PC-9 (cell line): Measurements from ENCODE around the gene FGF14. TPM values are rescaled to one million over a fixed set of nuclear protein-coding genes. Genes with fewer than 3 reads are reported as not detected.

Source experiments
- BruUV-seq: library from RNA; stranded (reverse); fragments of 400-500 nt; replicated peaks from 2 replicates; lab custom pipeline; 2021; lab: Mats Ljungman, UMichigan
- CTCF ChIA-PET: fragments of 300-600 bp; sonication (Branson Sonifier 250); formaldehyde crosslinking; loops from one replicate; lab custom pipeline; 2022; ENCODE audit warnings: antibody characterized with exemption; lab: Charles Lee
- POLR2A ChIA-PET: fragments of 300-600 bp; sonication (Branson Sonifier 250); formaldehyde crosslinking; loops from one replicate; lab custom pipeline; 2022; ENCODE audit warnings: antibody characterized with exemption; ENCODE audit not compliant: unreplicated experiment; lab: Charles Lee
- DNase-seq, 2 experiments: peaks; one replicate each; pipeline versions ENCODE4 v3.0.0 to v3.0.0-alpha.2; 2015 to 2022; ENCODE audit warnings: mixed read lengths in 1 of 2
- H2AFZ ChIP-seq: fragments of 200-600 bp; sonication (generic); 2 replicates; pipeline ENCODE4 v1.8.1; 2017; ENCODE audit warnings: antibody characterized with exemption
- H3F3A ChIP-seq: fragments of 200-600 bp; sonication (generic); 2 replicates; pipeline ENCODE4 v1.8.1; 2017; ENCODE audit warnings: antibody characterized with exemption, mild to moderate bottlenecking, low read depth; ENCODE audit not compliant: insufficient read depth
- H3K27ac ChIP-seq: fragments of 200-600 bp; sonication (generic); 2 replicates; pipeline ENCODE4 v1.6.1; 2016; ENCODE audit warnings: mixed run types
- H3K27me3 ChIP-seq: fragments of 200-600 bp; sonication (generic); 2 replicates; pipeline ENCODE4 v1.6.1; 2016; ENCODE audit warnings: low read depth, mixed run types; ENCODE audit not compliant: insufficient read depth
- H3K36me3 ChIP-seq: fragments of 200-600 bp; sonication (generic); 2 replicates; pipeline ENCODE4 v1.6.1; 2016; ENCODE audit warnings: low read depth, mixed run types
- H3K4me1 ChIP-seq: fragments of 200-600 bp; sonication (generic); replicated peaks from 2 replicates; pipeline ENCODE4 v1.6.1; 2016; ENCODE audit warnings: mixed run types; ENCODE audit not compliant: insufficient read depth
- H3K4me2 ChIP-seq: fragments of 200-600 bp; sonication (generic); 2 replicates; pipeline ENCODE4 v1.6.1; 2017; ENCODE audit warnings: mixed run types
- H3K4me3 ChIP-seq: fragments of 200-600 bp; sonication (generic); 2 replicates; pipeline ENCODE4 v1.6.1; 2016; ENCODE audit warnings: mixed run types
- H3K79me2 ChIP-seq: fragments of 200-600 bp; sonication (generic); 2 replicates; pipeline ENCODE4 v1.6.1; 2017; ENCODE audit warnings: low read depth, mixed run types
- H3K9me2 ChIP-seq: fragments of 200-600 bp; sonication (generic); 2 replicates; pipeline ENCODE4 v1.8.1; 2017; ENCODE audit warnings: mild to moderate bottlenecking; ENCODE audit not compliant: insufficient read depth
- H3K9me3 ChIP-seq: fragments of 200-600 bp; sonication (generic); 2 replicates; pipeline ENCODE4 v1.8.1; 2016; ENCODE audit warnings: low read depth; ENCODE audit not compliant: insufficient read depth
- H4K20me1 ChIP-seq: fragments of 200-600 bp; sonication (generic); 2 replicates; pipeline ENCODE4 v1.8.1; 2017; ENCODE audit not compliant: insufficient read depth
- CTCF ChIP-seq: fragments of 200-600 bp; sonication (generic); conservative IDR thresholded peaks from 2 replicates; pipeline ENCODE4 v1.6.1; 2017; ENCODE audit warnings: mixed run types, antibody characterized with exemption, mild to moderate bottlenecking, moderate library complexity
- EZH2 ChIP-seq: fragments of 200-600 bp; sonication (generic); IDR thresholded peaks from 2 replicates; pipeline ENCODE4 v1.8.0; 2017; ENCODE audit warnings: antibody characterized with exemption, low read depth
- intact Hi-C: fragments of 100-400 bp; cut with micrococcal nuclease; formaldehyde crosslinking; loops from one replicate; pipeline ENCODE4 v1.10.0; 2022; ENCODE audit not compliant: unreplicated experiment
- total RNA-seq: library from RNA; stranded (reverse); gene quantifications from 2 replicates; pipeline ENCODE4 v1.2.3, GENCODE V29; 2021

FGF14 gene
- total RNA-seq, 1 experiment from 2014 or later, result not detected

- H4K20me1 ChIP-seq, result no peaks in the 10 kb centered on the region; the same call in 1 of the 2 replicates
- H3K27me3 ChIP-seq, result no peaks in the 10 kb centered on the region
- H3F3A ChIP-seq, result no peaks in the 10 kb centered on the region
- TF ChIP-seq CTCF (no peak), EZH2 (no peak)
- peak in 1 of 2 experiments; percentile 23 for DNase-seq
- H3K36me3 ChIP-seq, result peaks cover 11% of the 10 kb centered on the region; the same call in 1 of the 2 replicates
- H2AFZ ChIP-seq, result no peak overlapping the region
- H3K9me3 ChIP-seq, result no peaks in the 10 kb centered on the region
- no TSS peak for BruUV-seq
- no peaks in the 10 kb centered on the region for H3K9me2 ChIP-seq
- H3K79me2 ChIP-seq, result no peaks in the 10 kb centered on the region
- ChIA-PET POLR2A (no interaction called here), CTCF (no interaction called here)
- no peak overlapping the region for H3K4me2 ChIP-seq
- no peak overlapping the region for H3K4me3 ChIP-seq
- H3K27ac ChIP-seq, result no peak overlapping the region
- intact Hi-C loops, result no loop called here
- H3K4me1 ChIP-seq, result no peaks in the 10 kb centered on the region
These were observed 711.0 kb downstream of the FGF14 start for GRCh38 chr13:101690871-101691270.

- no peaks in the 10 kb centered on the region for H3K9me2 ChIP-seq
- peaks cover 4% of the 10 kb centered on the region; the same call in 1 of the 2 replicates for H3F3A ChIP-seq
- no peak overlapping the region for H2AFZ ChIP-seq
- H3K4me1 ChIP-seq, result peaks cover 12% of the 10 kb centered on the region
- no peak overlapping the region for H3K27ac ChIP-seq
- no peak for TF ChIP-seq CTCF
- no peak for TF ChIP-seq EZH2
- no peaks in the 10 kb centered on the region for H3K27me3 ChIP-seq
- no peaks in the 10 kb centered on the region for H3K36me3 ChIP-seq
- peaks cover 12% of the 10 kb centered on the region; the same call in 1 of the 2 replicates for H3K79me2 ChIP-seq
- no peak overlapping the region for H3K4me2 ChIP-seq
- intact Hi-C loops, result no loop called here
- no peak overlapping the region for H3K4me3 ChIP-seq
- ChIA-PET POLR2A (no interaction called here), CTCF (interaction anchor here (0.6 kb wide), 1 partner anchor 332 kb away, joined by 3 read pairs; no protein-coding TSS in a partner anchor)
- DNase-seq, result no peak
- no peaks in the 10 kb centered on the region for H3K9me3 ChIP-seq
- no peaks in the 10 kb centered on the region; the same call in none of the 2 replicates for H4K20me1 ChIP-seq
- BruUV-seq, result no TSS peak
These were observed 715.8 kb downstream of the FGF14 start for GRCh38 chr13:101686003-101686402.

GRCh38 chr13:101681834-101682233 is 720.0 kb downstream of the FGF14 start:
- H3K4me1 ChIP-seq, result peaks cover 12% of the 10 kb centered on the region
- no peak overlapping the region for H2AFZ ChIP-seq
- peaks cover 12% of the 10 kb centered on the region; the same call in 1 of the 2 replicates for H3K79me2 ChIP-seq
- H3K27ac ChIP-seq, result no peak overlapping the region
- no peak overlapping the region for H3K4me3 ChIP-seq
- no peaks in the 10 kb centered on the region for H3K9me3 ChIP-seq
- ChIA-PET CTCF (no interaction called here), POLR2A (no interaction called here)
- BruUV-seq, result no TSS peak
- H3K9me2 ChIP-seq, result no peaks in the 10 kb centered on the region; the same call in 1 of the 2 replicates
- no peaks in the 10 kb centered on the region; the same call in none of the 2 replicates for H4K20me1 ChIP-seq
- no peaks in the 10 kb centered on the region for H3K27me3 ChIP-seq
- H3K36me3 ChIP-seq, result no peaks in the 10 kb centered on the region
- peak in 1 of 2 experiments; percentile 34 for DNase-seq
- intact Hi-C loops, result no loop called here
- TF ChIP-seq EZH2, result no peak
- TF ChIP-seq CTCF, result no peak
- peaks cover 4% of the 10 kb centered on the region; the same call in 1 of the 2 replicates for H3F3A ChIP-seq
- no peak overlapping the region for H3K4me2 ChIP-seq
